ENCODE measurements around the gene PISD.
A peak's percentile ranks its signal among the peaks of the same experiment; 100 is the strongest.

The PISD gene

DNA sequence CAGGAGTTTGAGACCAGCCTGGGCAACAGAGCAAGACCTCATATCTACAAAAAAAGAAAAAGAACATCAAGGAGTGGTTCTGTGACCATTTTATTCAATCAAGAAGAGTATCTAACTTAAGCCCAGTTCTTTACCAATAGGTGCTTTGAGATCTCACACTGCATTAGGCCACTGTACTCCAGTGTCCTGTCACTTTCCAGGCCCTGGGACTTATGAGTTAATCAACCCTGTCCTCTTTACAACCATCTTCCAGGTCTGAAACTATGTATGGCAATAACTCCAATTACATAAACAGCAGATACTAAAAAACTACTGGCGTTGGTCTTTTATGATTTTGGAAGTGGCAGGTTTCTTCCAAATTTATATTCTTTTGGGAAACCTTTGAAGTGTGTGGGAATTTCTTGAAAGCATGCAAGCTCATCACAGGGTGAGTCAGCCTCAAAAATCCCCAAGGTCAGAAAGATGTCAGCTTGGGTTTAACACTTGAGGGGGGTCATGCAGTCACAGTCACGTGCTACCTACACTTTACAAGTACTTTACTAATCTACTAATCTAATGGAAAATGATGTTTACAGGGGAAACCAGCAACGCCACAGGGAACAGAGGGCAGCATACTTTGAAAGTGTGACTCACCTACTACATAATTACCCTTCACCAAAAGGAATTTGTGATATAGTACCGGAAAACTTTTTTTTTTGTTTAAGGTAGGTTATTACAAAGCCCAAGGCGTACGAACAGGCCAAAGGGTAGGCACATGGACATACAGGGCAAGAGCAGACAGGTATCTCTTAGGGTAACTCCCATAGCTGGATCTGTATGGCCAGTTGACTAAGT lies 15.6 kb downstream of the PISD start:
- Mint-ChIP-seq H3K27ac (peak overlapping the region in 1 of 2 donors; percentile 33), H3K27me3 (no peaks in the 10 kb centered on the region), H3K36me3 (ENCODE audit: insufficient read depth) (peaks cover 64% of the 10 kb centered on the region), H3K4me3 (no peak overlapping the region), H3K4me1 (ENCODE audit: low read depth in 2 of 2) (no peaks in the 10 kb centered on the region), H3K9me3 (no peaks in the 10 kb centered on the region)
- DNase-seq, result no peak
- ATAC-seq (replicated peaks), result peak; percentile 33

DNA sequence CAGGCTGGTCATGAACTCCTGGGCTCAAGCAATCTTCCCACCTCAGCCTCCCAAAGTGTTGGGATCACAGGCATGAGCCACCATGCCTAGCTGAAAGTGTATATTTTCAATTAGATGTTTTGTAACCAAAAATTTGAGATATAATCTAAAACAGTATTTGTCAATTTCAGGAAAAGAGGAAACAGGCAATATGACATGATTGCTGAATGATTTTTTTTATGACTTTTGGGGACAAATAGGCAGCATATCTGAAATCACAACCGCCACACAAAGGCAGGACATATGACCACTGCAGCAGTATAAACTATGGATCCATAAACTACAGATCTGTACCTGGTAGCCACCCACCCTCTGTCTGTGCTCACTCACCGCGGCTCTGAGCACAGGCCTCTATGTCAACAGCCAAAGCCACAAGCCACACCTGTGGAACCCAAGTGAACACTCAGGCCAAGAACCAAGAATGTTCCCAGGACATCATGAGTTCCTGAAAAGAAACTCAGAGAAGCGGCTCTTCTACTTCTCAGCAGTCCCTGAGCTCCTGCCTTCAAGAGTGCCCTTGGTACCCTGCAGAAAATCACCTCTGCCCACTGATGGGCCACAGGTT lies 22.5 kb downstream of the PISD start:
- Mint-ChIP-seq H3K27ac (peak overlapping the region; percentile 81 to 89), H3K4me3 (peak overlapping the region; percentile 35 to 55), H3K4me1 (ENCODE audit: low read depth in 2 of 2) (peaks cover 10 to 17% of the 10 kb centered on the region in 2 donors), H3K36me3 (ENCODE audit: insufficient read depth) (peaks cover 39% of the 10 kb centered on the region), H3K27me3 (no peaks in the 10 kb centered on the region), H3K9me3 (no peaks in the 10 kb centered on the region)
- DNase-seq, result no peak
- peak; percentile 44 for ATAC-seq (replicated peaks)

DNA sequence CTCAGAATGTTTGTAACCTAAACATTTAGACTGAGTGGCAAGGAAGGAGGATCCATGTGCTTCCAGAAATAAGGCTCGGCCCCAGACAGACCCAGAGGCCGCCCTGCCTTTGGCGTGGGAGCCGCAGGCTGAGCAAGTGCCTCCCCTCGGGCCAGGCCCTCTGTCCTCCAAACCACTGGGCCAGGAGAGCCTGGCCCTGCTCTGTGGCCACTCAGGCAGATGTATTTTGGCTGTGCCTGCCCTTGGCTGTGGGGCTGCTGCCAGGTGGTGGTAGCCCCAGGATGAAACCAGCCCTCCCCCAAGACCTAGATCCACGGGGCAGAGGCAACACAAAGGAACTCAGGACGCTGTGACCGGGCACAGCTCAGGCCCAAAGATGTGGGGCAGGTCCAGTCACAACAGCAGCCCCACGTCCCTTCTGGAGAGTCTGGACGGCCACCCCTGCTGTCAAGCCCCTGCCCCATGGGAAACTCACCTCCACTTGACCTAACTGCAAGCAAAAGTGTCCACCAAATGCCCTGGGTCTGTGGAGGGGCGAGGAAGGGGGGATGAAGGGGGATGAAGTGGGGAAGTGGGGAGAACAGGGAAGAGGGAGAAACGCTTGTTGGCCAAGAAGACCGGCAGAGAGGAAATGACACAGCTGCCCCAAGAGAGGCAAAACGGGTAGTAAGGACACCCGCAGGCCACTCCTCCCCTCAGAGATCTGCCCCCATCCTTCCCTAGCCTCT lies 24.0 kb downstream of the PISD start:
- H3K4me1 Mint-ChIP-seq (ENCODE audit: low read depth in 2 of 2), result peaks cover 13 to 21% of the 10 kb centered on the region in 2 donors
- ATAC-seq (replicated peaks), result peak; percentile 49
- H3K4me3 Mint-ChIP-seq, result peak overlapping the region; percentile 5 to 55
- H3K27me3 Mint-ChIP-seq, result no peaks in the 10 kb centered on the region
- H3K27ac Mint-ChIP-seq, result peak overlapping the region; percentile 81 to 89
- no peaks in the 10 kb centered on the region for H3K9me3 Mint-ChIP-seq
- no peak for DNase-seq
- peaks cover 32% of the 10 kb centered on the region for H3K36me3 Mint-ChIP-seq (ENCODE audit: insufficient read depth)

DNA sequence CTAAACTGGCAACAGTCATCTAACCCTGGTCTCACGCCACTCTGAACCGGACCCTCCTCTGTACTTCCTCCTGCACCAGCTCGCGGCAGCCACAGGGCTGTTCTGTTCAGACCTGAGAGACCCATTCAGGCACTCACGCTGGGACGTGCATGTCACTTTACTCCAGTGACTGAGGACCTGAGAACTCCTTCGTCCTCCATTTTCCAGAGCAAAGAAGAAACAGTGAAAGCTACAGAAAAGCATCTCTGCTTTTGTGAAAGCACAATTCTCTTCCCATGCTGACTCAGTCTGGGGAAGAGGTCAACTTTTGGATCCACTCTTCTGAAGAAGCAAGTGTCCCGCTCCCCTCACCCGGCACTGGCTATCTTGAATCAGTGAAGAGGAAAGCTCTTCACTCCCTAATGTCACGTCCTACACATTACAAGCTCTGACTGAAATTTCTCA lies 24.5 kb downstream of the PISD start:
- H3K4me1 Mint-ChIP-seq (ENCODE audit: low read depth in 2 of 2), result peaks cover 13 to 21% of the 10 kb centered on the region in 2 donors
- H3K27ac Mint-ChIP-seq, result peak overlapping the region; percentile 81 to 89
- no peak for ATAC-seq (replicated peaks)

DNA sequence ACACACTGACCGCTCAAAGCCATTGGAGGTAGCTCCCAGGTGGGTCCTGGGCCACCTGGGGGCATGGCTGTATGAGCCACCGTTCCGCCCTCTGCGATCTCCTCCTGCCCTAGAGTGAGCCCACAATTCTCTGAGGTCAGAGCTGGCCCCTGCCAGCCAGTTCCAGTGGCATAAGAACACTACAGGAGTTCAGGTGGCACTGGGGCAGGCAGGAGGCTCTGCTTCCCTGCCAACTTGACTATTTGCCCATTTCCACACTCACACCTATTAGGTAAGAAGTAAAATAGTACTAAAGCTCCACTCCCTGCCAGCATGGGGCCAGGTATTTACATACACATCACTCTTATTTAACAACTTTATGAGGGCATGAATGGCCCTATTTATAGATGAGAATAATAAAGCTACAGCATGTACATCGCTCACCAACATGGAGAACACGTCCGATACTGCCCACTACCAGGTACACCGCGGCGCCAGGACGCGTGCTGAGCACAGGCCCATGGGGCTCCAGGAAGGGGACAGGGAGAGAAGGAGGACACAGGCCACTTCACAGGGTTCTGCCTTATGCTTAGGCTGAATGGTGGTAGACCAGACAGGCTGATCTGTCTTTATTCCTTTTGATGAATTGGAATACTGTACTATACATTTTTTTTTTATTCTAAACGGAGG lies 26.2 kb downstream of the PISD start:
- Mint-ChIP-seq H3K36me3 (ENCODE audit: insufficient read depth) (peaks cover 21% of the 10 kb centered on the region), H3K27me3 (no peaks in the 10 kb centered on the region), H3K4me1 (ENCODE audit: low read depth in 2 of 2) (peaks cover 8 to 21% of the 10 kb centered on the region in 2 donors), H3K4me3 (no peak overlapping the region), H3K27ac (peak overlapping the region in 1 of 2 donors; percentile 52), H3K9me3 (no peaks in the 10 kb centered on the region)
- no peak for ATAC-seq (replicated peaks)
- no peak for DNase-seq

More for the DNA sequence above, 24.5 kb downstream of the PISD start:
- Mint-ChIP-seq H3K4me3 (no peak overlapping the region), H3K36me3 (ENCODE audit: insufficient read depth) (peaks cover 27% of the 10 kb centered on the region), H3K27me3 (no peaks in the 10 kb centered on the region), H3K9me3 (no peaks in the 10 kb centered on the region)
- no peak for DNase-seq

DNA sequence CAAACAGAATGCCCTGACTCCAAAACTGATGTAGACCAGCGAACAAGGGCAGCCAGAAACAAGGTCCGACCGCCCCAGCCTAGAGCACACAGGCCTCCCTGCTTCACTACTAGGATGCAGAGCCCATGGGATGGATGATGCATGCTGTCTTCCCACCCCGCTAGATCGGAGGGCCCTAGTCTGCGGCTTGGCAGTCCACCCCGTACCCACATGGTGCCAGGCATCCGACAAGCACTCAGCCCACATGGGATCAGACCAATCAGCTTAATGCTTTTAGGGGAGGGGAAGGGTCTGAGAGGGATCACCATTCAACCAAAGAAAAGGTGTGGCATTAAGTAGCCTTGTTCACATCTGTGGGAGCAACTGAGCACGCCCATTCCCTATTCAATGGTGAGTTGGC lies 30.6 kb downstream of the PISD start:
- Mint-ChIP-seq H3K36me3 (ENCODE audit: insufficient read depth) (peaks cover 19% of the 10 kb centered on the region), H3K4me3 (peak overlapping the region; percentile 84 to 87), H3K9me3 (no peaks in the 10 kb centered on the region), H3K4me1 (ENCODE audit: low read depth in 2 of 2) (peaks cover 26 to 30% of the 10 kb centered on the region in 2 donors), H3K27me3 (no peaks in the 10 kb centered on the region), H3K27ac (peak overlapping the region; percentile 90 to 91)
- DNase-seq, result no peak
- ATAC-seq (replicated peaks), result no peak

DNA sequence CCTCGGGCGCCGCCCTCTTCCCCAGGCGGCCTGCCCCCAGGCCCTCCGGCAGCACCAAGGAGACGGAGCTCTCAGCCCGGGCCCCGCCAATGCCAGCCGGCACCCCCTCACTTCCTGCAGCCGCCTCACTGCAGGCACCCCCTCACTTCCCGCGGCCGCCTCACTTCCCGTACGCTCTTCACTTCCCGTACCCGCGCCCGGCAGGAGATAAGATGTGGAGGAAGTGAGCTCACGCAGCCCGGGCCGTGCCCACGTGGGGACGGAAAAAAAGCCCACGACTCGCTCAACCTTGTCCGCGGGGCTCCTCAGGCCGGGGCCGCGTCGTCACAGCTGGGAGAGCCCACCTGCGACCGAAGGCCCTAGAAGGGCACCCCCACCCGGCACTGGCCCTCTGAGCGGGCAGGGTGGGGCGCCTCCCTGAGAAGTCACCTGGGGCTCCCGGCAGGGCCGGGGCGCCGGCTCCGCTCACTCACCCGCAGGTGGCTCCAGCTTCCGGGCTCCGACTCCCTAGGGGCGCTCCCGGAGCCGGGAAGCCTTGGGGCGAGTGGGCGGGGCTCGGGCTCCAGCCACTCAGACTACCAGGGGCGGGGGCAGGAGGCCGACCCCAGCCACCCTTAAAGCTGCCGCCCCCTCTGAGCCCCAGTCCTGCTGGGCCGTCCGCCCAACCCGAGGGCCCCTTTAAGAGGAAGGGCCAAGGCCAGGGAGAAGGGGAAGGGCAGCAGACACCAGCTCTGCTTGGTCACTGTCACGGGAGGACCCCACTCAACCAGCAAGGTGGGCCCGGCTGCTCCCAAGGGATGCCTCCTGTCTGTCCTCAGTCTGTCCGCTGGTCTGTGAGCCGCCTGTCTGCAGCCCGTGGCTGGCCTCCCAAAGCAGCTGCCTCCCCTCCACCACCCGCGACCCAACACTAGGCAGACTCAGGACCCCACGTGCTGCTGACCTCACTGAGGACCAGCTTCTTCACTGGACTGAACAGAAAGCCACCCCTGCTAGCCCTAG lies 31.4 kb downstream of the PISD start:
- Mint-ChIP-seq H3K27ac (peak overlapping the region; percentile 90 to 91), H3K36me3 (ENCODE audit: insufficient read depth) (peaks cover 18% of the 10 kb centered on the region), H3K27me3 (no peaks in the 10 kb centered on the region), H3K4me1 (ENCODE audit: low read depth in 2 of 2) (peaks cover 32 to 33% of the 10 kb centered on the region in 2 donors), H3K4me3 (peak overlapping the region; percentile 84 to 87), H3K9me3 (no peaks in the 10 kb centered on the region)
- peak; percentile 82 to 87 (median 82) for DNase-seq
- peak; percentile 90 for ATAC-seq (replicated peaks)

DNA sequence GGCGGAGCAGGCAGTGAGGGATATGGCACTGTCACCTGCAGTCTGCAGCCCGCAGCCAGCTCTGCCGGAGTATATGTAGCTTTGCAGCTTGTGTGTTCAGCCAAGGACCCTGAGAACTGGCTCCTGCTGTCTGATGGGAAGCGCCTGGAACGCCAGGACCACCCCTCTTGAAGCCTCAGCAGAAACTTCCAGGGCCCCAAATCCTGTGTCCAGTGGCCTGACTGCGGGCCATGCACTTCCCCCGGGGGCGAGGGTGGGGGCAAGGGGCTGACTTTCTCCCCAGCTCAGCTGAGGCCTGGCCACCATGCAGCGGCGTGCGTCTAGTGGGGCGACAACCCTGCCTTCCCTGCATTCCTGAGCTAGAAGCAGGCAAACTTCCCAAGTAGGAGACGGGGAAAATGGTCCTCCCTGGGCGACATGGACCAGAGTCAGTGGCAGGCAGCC lies 32.3 kb downstream of the PISD start:
- Mint-ChIP-seq H3K27me3 (no peaks in the 10 kb centered on the region), H3K27ac (peak overlapping the region; percentile 90 to 91), H3K9me3 (no peaks in the 10 kb centered on the region), H3K4me3 (peak overlapping the region; percentile 84 to 87), H3K36me3 (ENCODE audit: insufficient read depth) (peaks cover 16% of the 10 kb centered on the region), H3K4me1 (ENCODE audit: low read depth in 2 of 2) (peaks cover 38 to 39% of the 10 kb centered on the region in 2 donors)
- DNase-seq, result no peak
- no peak for ATAC-seq (replicated peaks)

DNA sequence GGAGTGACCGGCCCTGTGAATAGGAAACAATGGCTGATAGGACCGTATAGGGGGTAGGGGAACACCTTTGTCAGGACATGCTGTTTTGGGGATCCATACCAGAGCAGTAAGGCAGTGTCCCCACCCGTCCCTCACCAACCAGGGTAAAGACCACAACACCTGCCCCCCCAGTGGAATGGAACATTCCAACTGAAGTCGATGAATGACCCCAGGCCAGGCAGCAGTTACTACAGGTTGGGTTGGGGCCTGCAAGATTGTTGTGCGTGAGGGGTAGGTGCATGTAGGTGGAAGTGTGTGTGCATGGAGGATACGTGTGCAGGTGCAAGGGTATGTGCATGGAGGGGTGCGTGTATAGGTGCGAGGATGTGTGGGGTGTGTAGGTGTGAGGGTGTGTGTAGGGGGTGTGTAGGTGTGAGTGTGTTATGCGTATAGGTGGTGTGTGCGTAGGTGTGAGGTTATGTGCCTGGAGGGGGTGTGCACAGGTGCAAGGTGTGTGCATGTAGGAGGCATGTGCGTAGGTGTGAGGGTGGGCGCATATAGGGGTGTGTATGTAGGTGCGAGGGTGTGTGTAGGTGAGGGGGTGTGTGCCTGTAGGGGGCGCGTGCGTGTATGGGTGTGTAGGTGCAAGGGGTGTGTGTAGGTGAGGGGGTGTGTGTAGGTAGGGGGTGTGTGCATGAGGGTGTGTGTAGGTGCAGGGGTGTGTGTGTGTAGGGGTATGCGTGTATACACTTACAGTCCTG lies 32.9 kb downstream of the PISD start:
- H3K9me3 Mint-ChIP-seq, result no peaks in the 10 kb centered on the region
- H3K4me3 Mint-ChIP-seq, result peak overlapping the region; percentile 84 to 87
- ATAC-seq (replicated peaks), result no peak
- peaks cover 21% of the 10 kb centered on the region for H3K36me3 Mint-ChIP-seq (ENCODE audit: insufficient read depth)
- peaks cover 42 to 45% of the 10 kb centered on the region in 2 donors for H3K4me1 Mint-ChIP-seq (ENCODE audit: low read depth in 2 of 2)
- H3K27ac Mint-ChIP-seq, result peak overlapping the region; percentile 90 to 91
- no peak for DNase-seq
- no peaks in the 10 kb centered on the region for H3K27me3 Mint-ChIP-seq

DNA sequence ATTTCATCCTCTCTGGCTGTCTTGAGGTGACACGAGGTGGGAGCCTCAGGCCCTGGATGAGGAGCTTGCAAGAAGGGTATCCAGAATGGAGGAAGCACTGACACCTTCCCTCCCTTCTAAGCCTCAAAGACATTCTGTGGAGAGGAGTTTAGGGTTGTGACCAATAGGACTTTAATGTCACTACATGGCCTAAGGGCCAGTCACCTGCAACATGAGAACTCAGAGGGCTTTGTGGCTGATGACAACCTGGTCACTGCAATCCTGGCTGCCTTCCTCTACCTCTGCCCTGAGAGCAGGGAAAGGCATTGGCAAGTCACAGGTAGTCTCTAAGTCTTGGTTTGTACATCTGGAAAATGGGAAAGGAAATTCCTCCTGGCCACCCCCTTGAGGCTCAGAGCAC lies 33.7 kb downstream of the PISD start:
- Mint-ChIP-seq H3K9me3 (no peaks in the 10 kb centered on the region), H3K27me3 (no peaks in the 10 kb centered on the region), H3K36me3 (ENCODE audit: insufficient read depth) (peaks cover 20% of the 10 kb centered on the region), H3K4me3 (peak overlapping the region; percentile 43 to 87), H3K27ac (peak overlapping the region; percentile 90 to 91), H3K4me1 (ENCODE audit: low read depth in 2 of 2) (peaks cover 40 to 42% of the 10 kb centered on the region in 2 donors)
- DNase-seq, result no peak
- no peak for ATAC-seq (replicated peaks)

DNA sequence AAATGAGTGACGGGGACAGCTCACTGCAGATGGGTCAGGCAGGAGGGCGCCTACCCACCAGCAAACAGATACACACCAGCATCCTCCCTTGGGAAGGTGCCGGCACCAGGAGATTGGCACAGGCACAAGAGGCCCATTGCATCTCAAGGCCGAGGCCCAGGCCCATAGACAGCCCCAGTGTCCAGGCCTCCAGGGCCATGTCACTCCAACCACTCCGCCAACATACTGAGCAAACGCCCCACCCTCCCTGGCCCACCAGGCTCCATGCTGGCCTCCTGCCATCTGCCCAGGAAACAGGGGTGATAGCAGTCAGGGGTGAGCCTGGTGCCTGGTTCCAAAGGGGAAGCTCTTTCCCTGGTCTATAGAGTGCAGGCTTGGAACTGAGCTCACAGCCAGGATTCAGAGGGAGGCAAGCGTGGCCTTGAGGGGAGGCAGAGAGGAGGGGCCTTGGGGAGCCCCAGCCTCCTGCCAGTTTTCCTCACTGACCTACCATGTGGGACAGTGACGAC lies 34.7 kb downstream of the PISD start:
- no peak overlapping the region for H3K4me3 Mint-ChIP-seq
- no peak for DNase-seq

More for the DNA sequence above, 34.7 kb downstream of the PISD start:
- H3K27ac Mint-ChIP-seq, result peak overlapping the region; percentile 90 to 91
- H3K36me3 Mint-ChIP-seq (ENCODE audit: insufficient read depth), result peaks cover 21% of the 10 kb centered on the region
- H3K4me1 Mint-ChIP-seq (ENCODE audit: low read depth in 2 of 2), result peaks cover 43 to 45% of the 10 kb centered on the region in 2 donors
- H3K9me3 Mint-ChIP-seq, result no peaks in the 10 kb centered on the region
- H3K27me3 Mint-ChIP-seq, result no peaks in the 10 kb centered on the region
- no peak for ATAC-seq (replicated peaks)
